Upper lobe of left lung (tissue), 6 donors: ENCODE measurements around the gene GRIA1. TPM values are rescaled to one million over a fixed set of nuclear protein-coding genes. Genes with fewer than 3 reads are reported as not detected.

Source experiments
- ATAC-seq, 2 donors: fragments of 200-7000 bp; cut with Tn5 transposase; one replicate each; pipeline ENCODE4 v1.9.1; 2022; ENCODE audit warnings: mild to moderate bottlenecking in 2 of 2, moderate library complexity in 2 of 2; ENCODE audit not compliant: low FRiP score in 2 of 2
- DNase-seq, 2 donors: peaks; one replicate each; pipeline ENCODE4 v3.0.0-alpha.2; 2019 to 2020
- H3K27ac ChIP-seq, 4 donors: fragments of 200-600 bp; sonication (generic); one replicate each; pipeline ENCODE4 v1.5.1; 2016 to 2019
- H3K27me3 ChIP-seq, 4 donors: fragments of 200-600 bp; sonication (generic); one replicate each; pipeline ENCODE4 v1.5.1; 2017 to 2019
- H3K36me3 ChIP-seq, 4 donors: fragments of 200-600 bp; sonication (generic); one replicate each; pipeline ENCODE4 v1.5.1; 2016 to 2019
- H3K4me1 ChIP-seq, 4 donors: fragments of 200-600 bp; sonication (generic); one replicate each; pipeline ENCODE4 v1.5.1; 2018 to 2019
- H3K4me3 ChIP-seq, 4 donors: fragments of 200-600 bp; sonication (generic); one replicate each; pipeline ENCODE4 v1.5.1; 2017 to 2019; ENCODE audit warnings: mild to moderate bottlenecking in 2 of 4, moderate library complexity in 1 of 4
- H3K9me3 ChIP-seq, 4 donors: fragments of 200-600 bp; sonication (generic); one replicate each; pipeline ENCODE4 v1.5.1; 2018 to 2019
- EP300 ChIP-seq, 4 donors: sonication (generic); formaldehyde crosslinking; IDR thresholded peaks; one replicate each; pipeline ENCODE4 v1.5.1; 2017; ENCODE audit warnings: antibody characterized with exemption in 4 of 4, control low read depth in 2 of 4
- POLR2A ChIP-seq, 4 donors: fragments of 450-650 bp; IDR thresholded peaks; one replicate each; pipeline ENCODE4 v1.5.1; 2016 to 2017; ENCODE audit warnings: antibody characterized with exemption in 4 of 4, mild to moderate bottlenecking in 2 of 4
- POLR2AphosphoS5 ChIP-seq, 2 donors: sonication (generic); formaldehyde crosslinking; IDR thresholded peaks; one replicate each; pipeline ENCODE4 v1.5.1; 2017; ENCODE audit warnings: antibody characterized with exemption in 2 of 2
- WGBS, 2 donors: methylation state at CpG; one replicate each; pipeline ENCODE4 v1.1.5; 2017 to 2018; 5-methylcytosine and 5-hydroxymethylcytosine counted together
- total RNA-seq, 6 donors: library from RNA; depleted of rRNA in 4 of 6; stranded (reverse); fragments of >200 nt in 4 of 6; gene quantifications; one replicate each; pipeline versions ENCODE4 v1.1.0 to v1.2.1, GENCODE V29; 2016 to 2021
- TF ChIP-seq, protein P1 (sequence below), 6 experiments: fragments of 450-650 bp in 4 of 6; fragments of 200-600 bp in 2 of 6; sonication (generic) in 2 of 6; IDR thresholded peaks; one replicate each; pipeline ENCODE4 v1.5.1; 2016 to 2019; ENCODE audit warnings: antibody characterized with exemption in 6 of 6
- donor health status: DM: no; HTN: no; CAD: no; lungs with moderate emphysema.
- donor health status: DM: no; HTN: yes; CAD: no; lungs with severe emphysema.

GRIA1 gene
- 10 to 100 TPM in 2 of 6 donors, 1 to 10 TPM in 4; 4.3 to 17.8 (median 9.3) TPM for total RNA-seq

DNA sequence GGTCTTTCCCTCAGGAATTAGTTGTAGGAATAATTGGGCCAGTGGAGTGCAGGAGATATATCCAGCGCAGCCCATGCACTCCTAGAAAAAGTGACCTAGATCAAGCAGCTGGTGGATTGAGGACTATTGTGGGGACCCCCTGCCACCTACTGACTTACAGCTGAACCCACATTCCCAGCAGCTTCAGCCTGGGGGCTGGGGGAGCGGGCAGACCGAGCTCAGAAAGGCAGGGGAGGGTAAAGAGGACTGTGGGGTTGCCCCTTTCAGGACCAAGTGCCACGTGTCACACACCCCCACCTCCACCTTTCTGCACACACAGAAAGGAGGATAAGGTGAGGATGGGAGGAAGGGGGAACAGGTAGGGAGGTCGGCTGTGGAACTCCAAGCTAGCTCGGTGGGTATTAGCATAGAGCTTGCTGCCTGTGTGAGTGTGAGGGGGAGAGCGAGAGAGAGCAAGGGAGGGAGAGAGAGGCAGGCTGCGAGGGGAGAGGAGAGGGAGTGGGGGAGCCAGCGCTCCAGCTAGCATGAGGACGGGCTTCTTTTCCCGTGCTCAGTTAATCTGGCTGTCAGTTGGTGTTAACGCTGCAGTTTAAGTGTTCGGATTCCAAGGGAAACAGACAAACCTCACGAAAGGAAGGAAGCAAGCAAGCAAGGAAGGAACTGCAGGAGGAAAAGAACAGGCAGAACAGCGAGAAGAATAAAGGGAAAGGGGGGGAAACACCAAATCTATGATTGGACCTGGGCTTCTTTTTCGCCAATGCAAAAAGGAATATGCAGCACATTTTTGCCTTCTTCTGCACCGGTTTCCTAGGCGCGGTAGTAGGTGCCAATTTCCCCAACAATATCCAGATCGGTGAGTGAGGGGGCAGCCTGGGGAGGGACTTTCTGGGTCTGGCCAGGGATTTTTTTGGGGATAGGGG lies at the start of gene GRIA1:
Gene GRIA1, plus strand, starts transcription at position 553 of the 920 bp plus-strand sequence.
- peak in 1 of 2 donors; percentile 43 for ATAC-seq
- H3K4me3 ChIP-seq, result peak within 1 kb of the TSS in 3 of 4 donors; percentile 23 to 40 (median 33)
- no peaks in the 10 kb centered on the region for H3K4me1 ChIP-seq
- no peaks in the 10 kb centered on the region for H3K36me3 ChIP-seq
- 10 to 21% methylated on average over 19 to 20 of the region's 20 CpGs for WGBS, 2 donors
- TF ChIP-seq EP300 (IDR thresholded peaks at IDR 0.05) (no peak), POLR2AphosphoS5 (IDR thresholded peaks at IDR 0.05) (no peak), POLR2A (IDR thresholded peaks at IDR 0.05) (no peak)
- TF ChIP-seq, protein P1, sequence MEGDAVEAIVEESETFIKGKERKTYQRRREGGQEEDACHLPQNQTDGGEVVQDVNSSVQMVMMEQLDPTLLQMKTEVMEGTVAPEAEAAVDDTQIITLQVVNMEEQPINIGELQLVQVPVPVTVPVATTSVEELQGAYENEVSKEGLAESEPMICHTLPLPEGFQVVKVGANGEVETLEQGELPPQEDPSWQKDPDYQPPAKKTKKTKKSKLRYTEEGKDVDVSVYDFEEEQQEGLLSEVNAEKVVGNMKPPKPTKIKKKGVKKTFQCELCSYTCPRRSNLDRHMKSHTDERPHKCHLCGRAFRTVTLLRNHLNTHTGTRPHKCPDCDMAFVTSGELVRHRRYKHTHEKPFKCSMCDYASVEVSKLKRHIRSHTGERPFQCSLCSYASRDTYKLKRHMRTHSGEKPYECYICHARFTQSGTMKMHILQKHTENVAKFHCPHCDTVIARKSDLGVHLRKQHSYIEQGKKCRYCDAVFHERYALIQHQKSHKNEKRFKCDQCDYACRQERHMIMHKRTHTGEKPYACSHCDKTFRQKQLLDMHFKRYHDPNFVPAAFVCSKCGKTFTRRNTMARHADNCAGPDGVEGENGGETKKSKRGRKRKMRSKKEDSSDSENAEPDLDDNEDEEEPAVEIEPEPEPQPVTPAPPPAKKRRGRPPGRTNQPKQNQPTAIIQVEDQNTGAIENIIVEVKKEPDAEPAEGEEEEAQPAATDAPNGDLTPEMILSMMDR (IDR thresholded peaks at IDR 0.05), result no peak
- H3K27me3 ChIP-seq, result peaks cover 0 to 3% (median 0%) of the 10 kb centered on the region in 4 donors
- DNase-seq, result no peak
- peak within 1 kb of the TSS in 1 of 4 donors; percentile 13 for H3K27ac ChIP-seq
- no peaks in the 10 kb centered on the region for H3K9me3 ChIP-seq

DNA sequence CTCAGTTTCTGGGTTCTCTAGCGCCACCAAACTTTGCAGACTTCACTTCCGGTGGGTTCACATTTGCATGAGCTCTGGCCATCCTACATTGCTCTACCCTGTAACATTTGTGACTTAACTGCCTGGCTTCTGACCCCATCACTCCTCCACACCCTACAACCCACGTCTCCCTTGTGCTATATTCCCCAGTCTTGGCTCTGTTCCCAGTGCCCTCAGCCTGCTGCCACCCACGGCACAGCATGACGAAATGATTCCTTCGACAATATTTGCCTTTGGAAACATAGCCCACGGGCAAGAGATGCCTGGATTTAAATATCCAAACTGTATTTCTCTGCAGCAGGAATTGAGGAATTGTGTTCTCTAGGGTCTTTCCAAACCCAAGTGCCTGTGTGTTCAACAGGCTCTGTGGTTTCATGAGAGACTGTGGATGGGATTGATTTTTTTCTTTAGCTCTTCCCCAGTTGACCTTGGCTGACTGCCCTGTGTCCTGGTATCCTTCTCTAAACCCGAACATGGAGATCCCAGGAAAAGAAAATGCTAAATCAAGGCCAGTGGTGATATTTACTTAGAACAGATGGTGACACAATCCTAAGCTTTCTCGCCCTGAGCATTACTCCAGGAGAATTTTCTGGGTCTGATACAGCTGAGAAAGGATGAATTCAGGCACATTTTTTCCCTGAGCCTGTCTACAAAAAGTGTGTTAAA lies 44.4 kb upstream of the GRIA1 start:
- DNase-seq (peak in 1 of 2 donors; percentile 40), ATAC-seq (peak; percentile 59 to 60)
- H3K9me3 ChIP-seq, result no peaks in the 10 kb centered on the region
- H3K4me1 ChIP-seq, result peaks cover 0 to 4% (median 0%) of the 10 kb centered on the region in 4 donors
- no peaks in the 10 kb centered on the region for H3K27me3 ChIP-seq
- H3K4me3 ChIP-seq, result no peak overlapping the region
- no peaks in the 10 kb centered on the region for H3K36me3 ChIP-seq
- H3K27ac ChIP-seq, result no peak overlapping the region
- TF ChIP-seq POLR2AphosphoS5 (IDR thresholded peaks at IDR 0.05), result no peak
- TF ChIP-seq, protein P1 (IDR thresholded peaks at IDR 0.05), result no peak
- no peak for TF ChIP-seq POLR2A (IDR thresholded peaks at IDR 0.05)
- TF ChIP-seq EP300 (IDR thresholded peaks at IDR 0.05), result no peak
- 47 to 48% methylated on average over 9 of the region's 9 CpGs for WGBS, 2 donors

DNA sequence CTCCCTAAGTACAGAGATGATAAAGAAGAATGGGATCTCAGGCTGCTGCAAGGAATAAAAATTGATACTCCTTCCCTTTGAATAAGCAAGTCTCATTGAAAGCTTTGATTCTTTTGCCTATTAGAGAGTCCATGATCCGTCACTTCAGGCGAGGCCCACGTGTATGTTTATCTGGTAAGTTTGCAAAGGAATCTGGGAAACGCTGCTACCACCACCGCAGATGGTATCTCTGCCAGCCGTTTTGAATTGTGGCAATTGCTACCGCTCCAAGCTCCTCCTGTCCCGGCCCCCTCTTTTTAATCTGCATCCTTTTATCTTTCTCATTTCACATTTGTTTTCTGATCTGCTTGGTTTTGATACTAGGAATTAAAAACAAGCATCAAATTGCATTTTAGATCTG lies 42.9 kb upstream of the GRIA1 start:
- no peak for ATAC-seq
- Histone ChIP-seq H3K4me3 (no peak overlapping the region), H3K27me3 (no peaks in the 10 kb centered on the region), H3K4me1 (peaks cover 0 to 4% (median 0%) of the 10 kb centered on the region in 4 donors), H3K9me3 (no peaks in the 10 kb centered on the region), H3K36me3 (no peaks in the 10 kb centered on the region), H3K27ac (no peak overlapping the region)
- DNase-seq, result no peak
- WGBS, 2 donors, result 79 to 88% methylated on average over 8 of the region's 8 CpGs
- TF ChIP-seq, protein P1 (IDR thresholded peaks at IDR 0.05), result no peak
- TF ChIP-seq EP300 (IDR thresholded peaks at IDR 0.05) (no peak), POLR2A (IDR thresholded peaks at IDR 0.05) (no peak), POLR2AphosphoS5 (IDR thresholded peaks at IDR 0.05) (no peak)

DNA sequence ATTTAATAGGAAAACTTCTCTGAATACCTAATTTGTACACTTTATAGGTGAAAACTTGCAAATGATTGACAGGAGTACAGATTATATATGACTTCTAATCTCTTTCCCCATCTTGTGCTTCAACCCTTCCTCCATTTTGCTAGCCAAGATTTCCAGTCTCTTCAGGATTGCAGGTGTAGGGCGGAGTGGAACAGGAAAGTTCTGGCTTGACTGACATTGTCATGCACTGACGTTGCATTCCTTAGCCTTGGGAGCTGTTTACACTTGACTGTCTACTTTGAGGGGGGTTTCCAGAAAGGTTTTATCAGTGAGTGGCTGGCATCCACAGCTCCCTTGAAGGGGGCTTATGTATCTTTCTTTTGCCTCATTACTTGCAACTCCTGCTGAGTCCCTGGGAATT lies 34.1 kb upstream of the GRIA1 start:
- 30 to 68% methylated on average over 2 of the region's 2 CpGs for WGBS, 2 donors
- TF ChIP-seq EP300 (IDR thresholded peaks at IDR 0.05) (no peak), POLR2AphosphoS5 (IDR thresholded peaks at IDR 0.05) (no peak)
- no peak for ATAC-seq

DNA sequence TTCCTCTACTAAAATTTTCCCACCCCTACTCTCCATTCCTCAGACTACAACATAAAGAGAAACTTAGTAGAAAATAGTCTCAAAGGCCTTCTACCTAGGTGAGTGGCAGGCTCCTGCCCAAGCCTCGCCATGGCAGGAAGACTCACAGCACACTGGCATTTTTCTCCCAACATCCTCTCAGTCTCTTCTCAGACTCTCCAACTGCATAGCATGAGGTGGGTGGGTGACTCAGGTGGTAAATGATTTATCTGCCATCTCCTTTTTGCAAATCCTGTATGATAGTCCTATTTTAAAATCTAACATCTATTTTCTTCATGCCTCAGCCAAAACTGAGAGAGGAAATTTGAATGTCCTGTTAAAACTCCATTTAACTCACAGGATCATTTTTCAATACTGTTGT lies 33.5 kb upstream of the GRIA1 start:
- no peaks in the 10 kb centered on the region for H3K36me3 ChIP-seq
- ATAC-seq, result no peak
- DNase-seq, result no peak
- no peaks in the 10 kb centered on the region for H3K9me3 ChIP-seq
- no peaks in the 10 kb centered on the region for H3K4me1 ChIP-seq
- no peak overlapping the region for H3K27ac ChIP-seq
- WGBS, 2 donors, result 88 to 90% methylated on average over 1 of the region's 1 CpG
- no peaks in the 10 kb centered on the region for H3K27me3 ChIP-seq
- no peak overlapping the region for H3K4me3 ChIP-seq
- TF ChIP-seq POLR2AphosphoS5 (IDR thresholded peaks at IDR 0.05) (no peak), EP300 (IDR thresholded peaks at IDR 0.05) (no peak), POLR2A (IDR thresholded peaks at IDR 0.05) (no peak)
- TF ChIP-seq, protein P1 (IDR thresholded peaks at IDR 0.05), result no peak

More for the DNA sequence above, 34.1 kb upstream of the GRIA1 start:
- Histone ChIP-seq H3K4me1 (no peaks in the 10 kb centered on the region), H3K36me3 (no peaks in the 10 kb centered on the region), H3K27me3 (no peaks in the 10 kb centered on the region), H3K27ac (no peak overlapping the region), H3K9me3 (no peaks in the 10 kb centered on the region), H3K4me3 (no peak overlapping the region)
- DNase-seq, result no peak
